HepG2 (cell line): Measurements from ENCODE around the gene FAM222A. TPM values are rescaled to one million over a fixed set of nuclear protein-coding genes. Genes with fewer than 3 reads are reported as not detected.

Experiments used
- CCAR2 ChIP-seq: fragments of 200-400 bp; formaldehyde crosslinking; optimal IDR thresholded peaks from 2 replicates; pipeline ENCODE3; 2018; ENCODE audit warnings: low read depth, mild to moderate bottlenecking, low read length, moderate library complexity
- CEBPG ChIP-seq: IDR thresholded peaks from 2 replicates; pipeline ENCODE4 v1.6.1; 2016
- E2F5 ChIP-seq: sonication (generic); formaldehyde crosslinking; conservative IDR thresholded peaks from 2 replicates; pipeline ENCODE4 v1.4.0; 2020; ENCODE audit warnings: missing genetic modification reagents
- ETS1 ChIP-seq: sonication (generic); formaldehyde crosslinking; IDR thresholded peaks from 2 replicates; pipeline ENCODE4 v1.4.0; 2020; ENCODE audit warnings: missing genetic modification reagents
- FOXP1 ChIP-seq, 2 experiments: fragments of 450-650 bp in 1 of 2; IDR thresholded peaks; 2 replicates each; pipeline ENCODE4 v1.6.1; 2017 to 2018; ENCODE audit warnings: antibody characterized with exemption in 1 of 2
- HMG20B ChIP-seq: conservative IDR thresholded peaks from 2 replicates; pipeline ENCODE4 v1.6.1; 2016; ENCODE audit warnings: missing genetic modification reagents, missing compliant biosample characterization
- HMGA1 ChIP-seq: sonication (generic); formaldehyde crosslinking; conservative IDR thresholded peaks from 2 replicates; pipeline ENCODE4 v1.4.0; 2020; ENCODE audit warnings: missing genetic modification reagents
- KDM5B ChIP-seq: sonication (generic); formaldehyde crosslinking; IDR thresholded peaks from 2 replicates; pipeline ENCODE4 v1.4.0; 2020; ENCODE audit warnings: missing genetic modification reagents, mild to moderate bottlenecking, borderline replicate concordance
- KLF6 ChIP-seq: IDR thresholded peaks from 2 replicates; pipeline ENCODE4 v1.8.0; 2016; ENCODE audit warnings: missing biosample characterization, missing genetic modification reagents
- NR1H2 ChIP-seq: sonication (generic); formaldehyde crosslinking; IDR thresholded peaks from 2 replicates; pipeline ENCODE4 v1.8.1; 2022; ENCODE audit warnings: low read depth, missing genetic modification reagents, borderline replicate concordance
- NRL ChIP-seq: sonication (generic); formaldehyde crosslinking; IDR thresholded peaks from 2 replicates; pipeline ENCODE4 v1.5.0; 2020; ENCODE audit warnings: missing genetic modification reagents, mild to moderate bottlenecking, moderate library complexity, borderline replicate concordance
- PHF8 ChIP-seq: sonication (generic); formaldehyde crosslinking; IDR thresholded peaks from 2 replicates; pipeline ENCODE4 v1.5.0; 2020; ENCODE audit warnings: missing genetic modification reagents
- PITX1 ChIP-seq: sonication (generic); formaldehyde crosslinking; IDR thresholded peaks from 2 replicates; pipeline ENCODE4 v1.5.1; 2020; ENCODE audit warnings: mild to moderate bottlenecking, missing genetic modification reagents
- SAP130 ChIP-seq: IDR thresholded peaks from 2 replicates; pipeline ENCODE4 v1.6.1; 2016; ENCODE audit warnings: low read depth
- SRSF4 ChIP-seq: fragments of 200-400 bp; formaldehyde crosslinking; IDR thresholded peaks from one replicate; pipeline ENCODE4 v1.6.1; 2018; ENCODE audit warnings: mild to moderate bottlenecking, low read depth, low read length, moderate library complexity; ENCODE audit not compliant: poor library complexity, severe bottlenecking
- STAT5B ChIP-seq: sonication (generic); formaldehyde crosslinking; IDR thresholded peaks from 2 replicates; pipeline ENCODE4 v1.4.0; 2020; ENCODE audit warnings: missing genetic modification reagents
- TBX3 ChIP-seq: fragments of 450-650 bp; IDR thresholded peaks from 2 replicates; pipeline ENCODE4 v1.6.1; 2017; ENCODE audit warnings: antibody characterized with exemption, mild to moderate bottlenecking, inconsistent platforms, borderline replicate concordance
- TEAD3 ChIP-seq: optimal IDR thresholded peaks from 2 replicates; pipeline ENCODE3; 2016; ENCODE audit warnings: borderline replicate concordance
- XRCC5 ChIP-seq: fragments of 200-400 bp; formaldehyde crosslinking; optimal IDR thresholded peaks from 2 replicates; pipeline ENCODE3; 2017; ENCODE audit warnings: mild to moderate bottlenecking, low read length
- ZBTB20 ChIP-seq: sonication (generic); formaldehyde crosslinking; IDR thresholded peaks from 2 replicates; pipeline ENCODE4 v1.8.1; 2023; ENCODE audit warnings: missing genetic modification reagents, low read depth, mild to moderate bottlenecking, borderline replicate concordance
- ZNF136 ChIP-seq: sonication (generic); formaldehyde crosslinking; IDR thresholded peaks from 2 replicates; pipeline ENCODE4 v1.8.1; 2022; ENCODE audit warnings: low read depth, mild to moderate bottlenecking, moderate library complexity, missing genetic modification reagents
- ZNF34 ChIP-seq: sonication (generic); formaldehyde crosslinking; IDR thresholded peaks from 2 replicates; pipeline ENCODE4 v1.4.0; 2020; ENCODE audit warnings: mild to moderate bottlenecking, missing genetic modification reagents, borderline replicate concordance
- ZNF382 ChIP-seq: sonication (generic); formaldehyde crosslinking; IDR thresholded peaks from 2 replicates; pipeline ENCODE4 v1.5.0; 2020; ENCODE audit warnings: missing genetic modification reagents, mild to moderate bottlenecking, borderline replicate concordance
- ZNF503 ChIP-seq: sonication (generic); formaldehyde crosslinking; IDR thresholded peaks from 2 replicates; pipeline ENCODE4 v1.4.0; 2020; ENCODE audit warnings: missing genetic modification reagents
- ZNF576 ChIP-seq: sonication (generic); formaldehyde crosslinking; IDR thresholded peaks from 2 replicates; pipeline ENCODE4 v1.4.0; 2020; ENCODE audit warnings: mild to moderate bottlenecking, missing genetic modification reagents
- ZNF790 ChIP-seq: sonication (generic); formaldehyde crosslinking; IDR thresholded peaks from 2 replicates; pipeline ENCODE4 v1.8.0; 2022; ENCODE audit warnings: missing genetic modification reagents, mild to moderate bottlenecking, borderline replicate concordance
- ZNF850 ChIP-seq: sonication (generic); formaldehyde crosslinking; conservative IDR thresholded peaks from 2 replicates; pipeline ENCODE4 v1.9.0; 2021; ENCODE audit warnings: mild to moderate bottlenecking, missing genetic modification reagents
- polyA plus RNA-seq, 8 experiments: library from polyadenylated mRNA; depleted of rRNA in 3 of 8; stranded (reverse) in 7 of 8; unstranded in 1 of 8; fragments of >200 nt; fragmentation: Illumina TruSeq in 4 of 8; extraction: Trizol in 4 of 8; gene quantifications; 2 replicates each; pipeline versions ENCODE4 v1.2.1 to v1.2.3, GENCODE V29; 2011 to 2016; ENCODE audit warnings: low read depth in 4 of 8, missing spikeins in 1 of 8, mixed read lengths in 1 of 8; ENCODE audit not compliant: insufficient read depth in 1 of 8
- total RNA-seq, 5 experiments: library from RNA; depleted of rRNA; stranded (reverse); fragments of >200 nt; fragmentation: Illumina TruSeq; extraction: Trizol; gene quantifications; 2 replicates each; pipeline ENCODE4 v1.2.3, GENCODE V29; 2016; ENCODE audit warnings: low read depth in 1 of 5

The FAM222A gene
- total and polyA plus RNA-seq, 2 of the 13 experiments (the other 11 are each of a cell fraction or from before 2014, with no cell fraction given), result 2.7 to 9.6 TPM

GRCh38 chr12:109706747-109707469 lies 6.7 kb upstream of the FAM222A start (continued):
- TF ChIP-seq HMG20B (CRISPR knock-in tag) (peak; percentile 45; the same call in 1 of the 2 replicates), NR1H2 (CRISPR knock-in tag) (no peak), ZBTB20 (CRISPR knock-in tag) (peak; percentile 57; the same call in 1 of the 2 replicates), CCAR2 (no peak), E2F5 (CRISPR knock-in tag) (no peak), ZNF136 (no peak), SRSF4 (no peak), CEBPG (CRISPR knock-in tag) (peak; percentile 78), ZNF382 (CRISPR knock-in tag) (no peak), KDM5B (no peak; the same call in 1 of the 2 replicates), ZNF850 (no peak), HMGA1 (no peak), ZNF576 (CRISPR knock-in tag) (no peak), FOXP1 (IDR thresholded peaks at IDR 0.05) (no peak), FOXP1 (CRISPR knock-in tag; IDR thresholded peaks at IDR 0.05) (peak; percentile 78), PHF8 (CRISPR knock-in tag) (no peak), ZNF34 (CRISPR knock-in tag) (no peak), PITX1 (peak; percentile 80; the same call in 1 of the 2 replicates), ZNF790 (CRISPR knock-in tag) (no peak), TBX3 (no peak), TEAD3 (CRISPR knock-in tag) (peak; percentile 55), KLF6 (CRISPR knock-in tag) (peak; percentile 24; the same call in 1 of the 2 replicates), SAP130 (CRISPR knock-in tag) (peak; percentile 69), XRCC5 (peak; percentile 45), ZNF503 (CRISPR knock-in tag) (no peak), NRL (no peak), ETS1 (CRISPR knock-in tag) (no peak), STAT5B (CRISPR knock-in tag) (0 out of 2 replicates have a peak, but pooled peaks have one; percentile 49)
